GM12873 (cell line): ENCODE results near the gene SIRPB1.

Experiments
- CTCF ChIP-seq: IDR thresholded peaks from 2 replicates; pipeline ENCODE4 v1.5.1; 2012; ENCODE audit warnings: low read depth, mild to moderate bottlenecking, moderate library complexity, low read length, control low read depth; ENCODE audit not compliant: insufficient read depth; ENCODE audit errors: missing control alignments

SIRPB1 gene

GRCh38 chr20:1651268-1652058, 31.7 kb upstream of the SIRPB1 start:
- no peak for TF ChIP-seq CTCF

GRCh38 chr20:1648101-1648500, 28.3 kb upstream of the SIRPB1 start:
- TF ChIP-seq CTCF = no peak

GRCh38 chr20:1646975-1647431, 27.2 kb upstream of the SIRPB1 start:
- TF ChIP-seq CTCF = no peak

GRCh38 chr20:1644101-1644962, 24.5 kb upstream of the SIRPB1 start:
- no peak for TF ChIP-seq CTCF

GRCh38 chr20:1637755-1638154, 17.9 kb upstream of the SIRPB1 start:
- TF ChIP-seq CTCF = no peak

- no peak for TF ChIP-seq CTCF
Measured at GRCh38 chr20:1637226-1637625, 17.4 kb upstream of the SIRPB1 start.

GRCh38 chr20:1636621-1637020, 16.8 kb upstream of the SIRPB1 start:
- no peak for TF ChIP-seq CTCF
